Inflammatory macrophage treated with lipopolysaccharide for 1 hour (primary cell): ENCODE measurements around the gene BIRC6.
"Not testable (repeated sequence)": the region's sequence is repeated elsewhere in the genome, so short reads cannot be mapped to it uniquely, and the experiment has no call there.

Source experiments
- DNase-seq, 2 donors: peaks; one replicate each; pipeline ENCODE4 v3.0.0-alpha.2; 2020 to 2022

Gene BIRC6

GRCh38 chr2:32623311-32623706 is 266.5 kb downstream of the BIRC6 start:
- no peak for DNase-seq

GRCh38 chr2:32624812-32625211 is 268.0 kb downstream of the BIRC6 start:
- no peak for DNase-seq

GRCh38 chr2:32626639-32627221 is 269.9 kb downstream of the BIRC6 start:
- no peak for DNase-seq

DNA sequence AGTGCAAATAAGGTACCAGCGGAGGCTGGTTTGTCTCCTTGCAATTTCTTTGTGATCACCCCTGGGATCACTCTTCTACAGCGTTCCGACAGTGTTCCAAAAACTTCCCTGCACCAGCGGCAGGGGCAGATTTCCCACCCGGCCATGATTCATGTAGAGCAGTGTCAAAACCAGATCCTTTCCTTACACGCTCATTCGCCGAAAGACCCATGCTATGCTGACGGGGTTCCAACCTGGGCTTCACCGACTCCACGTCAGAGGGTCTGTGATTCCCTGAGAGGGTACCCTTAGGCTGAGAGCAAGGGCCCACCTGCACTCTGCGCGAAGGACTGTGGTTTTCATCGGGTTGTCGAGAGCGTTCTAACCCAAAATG is 270.6 kb downstream of the BIRC6 start:
- DNase-seq: peak; percentile 22 to 36

GRCh38 chr2:32627814-32628579 is 271.2 kb downstream of the BIRC6 start, which contains the start of gene TTC27:
Gene TTC27 (plus strand): TSS chr2:32628050. CDS start chr2:32628293, 243 bp downstream.
- DNase-seq: peak; percentile 95 to 96

DNA sequence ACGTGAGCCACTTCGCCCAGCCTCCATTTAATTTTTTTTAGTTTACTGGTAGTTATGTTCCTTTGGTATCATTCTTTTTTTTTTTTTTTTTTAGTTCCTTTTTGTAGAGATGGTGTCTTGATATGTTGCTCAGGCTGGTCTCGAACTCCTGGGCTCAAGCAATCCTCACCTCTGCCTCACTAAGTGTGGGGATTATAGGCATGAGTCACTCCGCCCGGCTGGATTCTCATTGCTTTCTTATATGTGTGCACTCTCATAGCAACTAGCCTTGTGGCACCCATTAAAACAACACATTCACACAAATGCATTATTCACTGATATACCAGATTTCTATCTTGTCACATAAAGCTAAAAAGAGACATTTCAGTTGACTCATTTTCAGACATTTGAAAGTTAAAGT is 275.3 kb downstream of the BIRC6 start:
- peak in 1 of 2 donors; percentile 4 for DNase-seq

DNA sequence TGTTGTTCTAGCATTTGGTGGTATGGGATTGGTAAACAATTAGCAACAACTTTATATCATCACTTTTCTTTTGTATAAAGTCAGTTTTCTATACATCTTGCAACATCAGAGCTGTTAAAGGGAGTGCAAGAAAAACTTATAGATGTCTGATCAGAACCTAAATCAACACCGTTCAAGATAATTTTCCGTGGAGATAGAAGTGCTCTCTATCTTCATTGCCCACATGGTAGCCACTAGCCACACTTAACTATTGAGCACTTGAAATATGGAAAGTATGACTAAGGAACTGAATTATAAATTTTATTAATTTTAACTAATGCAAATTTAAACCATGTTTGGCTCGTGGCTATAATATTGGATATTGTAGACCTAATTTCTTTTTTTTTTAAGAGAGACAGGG is 276.2 kb downstream of the BIRC6 start:
- DNase-seq: no peak

DNA sequence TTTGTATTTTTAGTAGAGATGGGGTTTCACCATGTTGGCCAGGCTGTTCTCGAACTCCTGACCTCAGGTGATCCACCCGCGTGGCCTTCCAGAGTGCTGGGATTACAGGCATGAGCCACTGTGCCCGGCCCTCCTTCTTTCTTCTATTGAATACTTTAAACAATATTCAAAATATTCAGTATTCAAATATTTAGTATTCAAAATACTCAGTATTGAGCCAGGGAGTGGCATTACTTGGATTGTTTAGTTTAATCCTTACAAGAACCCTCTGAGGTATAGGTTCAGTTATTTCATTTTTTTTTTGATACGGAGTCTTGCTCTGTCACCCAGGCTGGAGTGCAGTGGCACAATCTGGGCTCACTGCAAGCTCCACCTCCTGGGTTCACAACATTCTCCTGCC is 281.7 kb downstream of the BIRC6 start:
- not testable (repeated sequence) for DNase-seq

DNA sequence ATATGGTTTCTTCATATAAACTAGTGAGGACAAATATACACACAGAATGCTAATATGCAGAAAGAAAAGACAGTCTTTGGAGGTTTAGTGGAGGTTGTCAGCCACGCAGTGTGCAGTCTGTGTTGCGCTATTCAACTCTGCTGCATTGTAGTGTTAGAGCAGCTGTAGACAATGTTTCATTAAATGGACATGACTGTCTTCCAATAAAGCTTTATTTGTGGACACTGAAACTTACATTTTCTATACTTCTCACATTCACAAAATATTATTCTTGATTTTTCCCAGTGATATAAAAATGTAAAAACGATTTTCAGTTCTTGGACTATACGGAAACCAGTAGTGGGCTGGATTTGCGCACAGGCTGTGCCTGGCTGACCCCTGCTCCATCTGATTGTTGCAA is 284.4 kb downstream of the BIRC6 start:
- DNase-seq: no peak

DNA sequence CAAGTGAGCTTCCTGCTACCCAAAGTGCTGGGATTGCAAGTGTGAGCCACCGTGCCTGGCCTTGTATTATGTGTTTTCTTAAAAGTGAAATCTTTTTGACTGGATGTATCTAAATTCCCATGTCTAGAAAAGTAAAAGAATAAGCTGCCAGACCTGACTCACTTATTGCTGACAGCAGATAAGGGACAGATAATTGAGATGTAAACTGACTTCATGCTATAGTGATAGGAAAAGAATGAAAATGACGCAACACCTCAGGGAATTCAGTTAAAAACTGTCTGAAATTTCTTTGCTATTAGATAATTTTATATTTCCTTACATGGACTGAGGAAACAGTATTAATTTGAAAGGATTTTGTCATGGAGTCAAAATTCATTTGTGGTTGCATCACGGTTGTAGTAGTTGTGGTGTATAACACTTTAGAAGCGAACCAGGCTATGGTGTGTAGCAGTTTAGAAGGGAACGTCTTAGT is 290.4 kb downstream of the BIRC6 start:
- DNase-seq: no peak

DNA sequence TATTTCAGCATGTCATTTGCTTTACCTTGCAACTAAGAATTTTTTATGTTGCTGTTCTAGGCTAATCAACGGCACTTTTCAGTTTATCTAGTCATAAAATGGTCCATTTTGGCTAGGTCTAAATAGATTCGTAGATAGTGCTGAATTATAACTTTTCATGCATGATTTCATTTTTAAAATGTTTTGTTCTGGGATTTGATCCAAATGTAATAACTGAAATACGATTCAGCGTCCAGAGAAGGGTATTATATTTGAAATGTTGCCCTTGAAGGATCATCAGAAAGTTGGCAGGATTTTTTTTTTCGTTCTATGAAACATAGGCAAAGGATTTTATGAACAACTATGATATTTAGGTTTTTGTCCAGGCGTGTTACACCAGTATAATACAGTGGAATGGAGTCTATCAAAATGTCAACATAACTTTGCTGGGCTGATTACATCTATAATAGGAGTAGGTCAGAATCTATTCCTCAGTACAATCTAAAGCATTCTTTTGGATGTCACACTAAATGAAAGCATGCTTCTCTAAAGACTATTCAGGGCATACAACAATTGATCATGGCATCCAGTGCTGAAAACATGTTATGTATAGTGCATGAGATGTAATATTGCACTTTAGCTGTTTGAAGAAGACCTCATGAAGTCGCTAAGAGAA is 295.9 kb downstream of the BIRC6 start:
- no peak for DNase-seq

- no peak for DNase-seq
Observed at GRCh38 chr2:32656069-32656468, 299.2 kb downstream of the BIRC6 start.

DNA sequence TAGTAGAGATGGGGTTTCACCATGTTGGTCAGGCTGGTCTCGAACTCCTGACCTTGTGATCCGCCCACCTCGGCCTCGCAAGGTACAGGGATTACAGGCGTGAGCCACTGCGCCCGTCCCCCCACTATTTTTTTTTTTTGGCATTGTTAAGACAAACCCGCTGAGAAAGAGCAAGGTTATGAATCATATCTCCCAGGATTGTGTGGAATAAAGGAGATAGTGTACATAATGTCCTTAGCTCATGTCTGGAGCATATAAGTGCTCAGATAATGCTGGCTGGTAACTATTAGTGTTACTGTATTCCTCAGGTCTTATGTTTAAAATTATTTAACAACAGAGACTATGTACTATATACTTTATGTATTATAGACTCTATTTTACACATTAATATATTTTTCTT is 307.0 kb downstream of the BIRC6 start:
- no peak for DNase-seq

GRCh38 chr2:32666704-32667103 is 309.9 kb downstream of the BIRC6 start:
- no peak for DNase-seq

DNA sequence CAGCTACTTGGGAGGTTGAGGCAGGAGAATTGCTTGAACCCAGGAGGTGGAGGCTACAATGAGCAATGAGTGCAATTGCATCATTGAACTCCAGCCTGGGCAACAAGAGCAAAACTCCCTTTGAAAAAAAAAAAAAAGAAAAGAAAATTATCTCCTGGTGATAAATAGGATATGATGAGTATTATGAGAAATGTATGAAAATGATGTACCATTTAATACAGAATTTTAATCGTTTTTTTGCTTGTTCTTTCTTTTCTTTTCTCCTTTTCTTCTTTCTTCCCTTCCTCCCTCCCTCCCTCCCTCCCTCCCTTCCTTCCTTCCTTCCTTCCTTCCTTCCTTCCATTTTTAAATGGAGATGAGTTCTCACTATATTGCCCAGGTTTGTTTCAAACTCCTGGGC is 311.4 kb downstream of the BIRC6 start:
- no peak for DNase-seq
